Keratinocyte (primary cell): ENCODE measurements around the gene EMILIN3. TPM values are rescaled to one million over a fixed set of nuclear protein-coding genes. Genes with fewer than 3 reads are reported as not detected.

Experiments used
- DNase-seq: peaks from one replicate; pipeline ENCODE4 v3.0.0-alpha.2; 2011; ENCODE audit warnings: low read depth, missing footprints, low spot score
- FAIRE-seq: peaks from 2 replicates; lab custom pipeline; 2011; peaks lifted over from hg19 to GRCh38; lab: Jason Lieb, UNC
- H2AFZ ChIP-seq: 2 replicates; pipeline ENCODE4 v1.6.0; 2012; ENCODE audit warnings: low read length, control low read depth, inconsistent platforms; ENCODE audit not compliant: control insufficient read depth
- H3K27ac ChIP-seq: 2 replicates; pipeline ENCODE4 v1.5.1; 2011; ENCODE audit warnings: low read length; ENCODE audit not compliant: control insufficient read depth, insufficient read depth
- H3K27me3 ChIP-seq: 3 replicates; pipeline ENCODE4 v1.6.0; 2011; ENCODE audit warnings: low read length; ENCODE audit not compliant: control insufficient read depth, insufficient read depth; ENCODE audit errors: extremely low read depth
- H3K36me3 ChIP-seq, 2 experiments: 2 replicates in 1 of 2; 3 replicates in 1 of 2; pipeline ENCODE4 v1.5.1; 2011; ENCODE audit warnings: low read length in 2 of 2, mild to moderate bottlenecking in 1 of 2; ENCODE audit not compliant: control insufficient read depth in 2 of 2, insufficient read depth in 2 of 2; ENCODE audit errors: extremely low read depth in 1 of 2
- H3K4me1 ChIP-seq: 3 replicates; pipeline ENCODE4 v1.5.1; 2011; ENCODE audit warnings: low read length; ENCODE audit not compliant: control insufficient read depth, insufficient read depth; ENCODE audit errors: extremely low read depth
- H3K4me2 ChIP-seq: 3 replicates; pipeline ENCODE4 v1.6.0; 2011; ENCODE audit warnings: low read depth, low read length; ENCODE audit not compliant: control insufficient read depth, insufficient read depth; ENCODE audit errors: extremely low read depth
- H3K4me3 ChIP-seq, 3 experiments: fragments of 200-600 bp in 1 of 3; sonication (generic) in 1 of 3; 2 replicates in 2 of 3; 3 replicates in 1 of 3; pipeline ENCODE4 v1.5.1; 2011 to 2016; ENCODE audit warnings: low read length in 3 of 3, mild to moderate bottlenecking in 3 of 3, control low read depth in 2 of 3, inconsistent platforms in 1 of 3, low read depth in 1 of 3, mixed read lengths in 1 of 3, mixed run types in 1 of 3, moderate library complexity in 1 of 3; ENCODE audit not compliant: control insufficient read depth in 2 of 3, insufficient read depth in 2 of 3; ENCODE audit errors: extremely low read depth in 1 of 3
- H3K79me2 ChIP-seq: 2 replicates; pipeline ENCODE4 v1.6.0; 2012; ENCODE audit warnings: low read length; ENCODE audit not compliant: control insufficient read depth, insufficient read depth
- H3K9ac ChIP-seq: 3 replicates; pipeline ENCODE4 v1.6.0; 2011; ENCODE audit warnings: low read length; ENCODE audit not compliant: control insufficient read depth, insufficient read depth; ENCODE audit errors: extremely low read depth
- H3K9me1 ChIP-seq: 3 replicates; pipeline ENCODE4 v1.6.0; 2011; ENCODE audit warnings: low read length; ENCODE audit not compliant: control insufficient read depth, insufficient read depth; ENCODE audit errors: extremely low read depth
- H3K9me3 ChIP-seq: 2 replicates; pipeline ENCODE4 v1.5.1; 2012; ENCODE audit warnings: low read depth, low read length; ENCODE audit not compliant: control insufficient read depth
- H4K20me1 ChIP-seq: 3 replicates; pipeline ENCODE4 v1.6.0; 2011; ENCODE audit warnings: low read length; ENCODE audit not compliant: control insufficient read depth, insufficient read depth; ENCODE audit errors: extremely low read depth
- CTCF ChIP-seq, 3 experiments: IDR thresholded peaks in 1 of 3; conservative IDR thresholded peaks in 1 of 3; optimal IDR thresholded peaks in 1 of 3; 2 replicates in 2 of 3; 3 replicates in 1 of 3; pipeline versions ENCODE3 to v1.5.1; 2011; ENCODE audit warnings: low read length in 3 of 3, mild to moderate bottlenecking in 3 of 3, moderate library complexity in 2 of 3, control low read depth in 1 of 3, inconsistent platforms in 1 of 3; ENCODE audit not compliant: insufficient read depth in 2 of 3; ENCODE audit errors: extremely low read depth in 1 of 3
- EZH2 ChIP-seq: IDR thresholded peaks from one replicate; pipeline ENCODE4 v1.6.1; 2012; ENCODE audit warnings: inconsistent platforms, mild to moderate bottlenecking, low read length, moderate library complexity
- dilution Hi-C: fragments of 300-500 bp; cut with MboI; formaldehyde crosslinking; loops from one replicate; pipeline ENCODE4 v1.7.0; 2020; ENCODE audit warnings: low sequenced_read_pairs; ENCODE audit not compliant: extremely low pct_ligation_motif_present
- polyA plus RNA-seq, 5 experiments: library from polyadenylated mRNA; depleted of rRNA in 3 of 5; stranded (reverse) in 3 of 5; stranded (forward) in 1 of 5; unstranded in 1 of 5; fragments of >200 nt; gene quantifications; 1 replicate in 1 of 5; 2 replicates in 3 of 5; 3 replicates in 1 of 5; pipeline versions ENCODE4 v1.2.1 to v1.2.3, GENCODE V29; 2011 to 2012; ENCODE audit warnings: missing spikeins in 2 of 5, low read depth in 1 of 5, low replicate concordance in 1 of 5

EMILIN3 gene
- polyA plus RNA-seq, 1 donor (not counting 4 experiments of a cell fraction or from before 2014, with no cell fraction given): not detected

GRCh38 chr20:41406896-41407444, 40.4 kb upstream of the EMILIN3 start:
- TF ChIP-seq EZH2 (no peak), CTCF (optimal IDR thresholded peaks at IDR 0.05 in 1 of 3, IDR thresholded peaks at IDR 0.05 in 1 of 3, conservative IDR thresholded peaks at IDR 0.05 in 1 of 3; ENCODE audit: extremely low read depth in 1 of 3, insufficient read depth in 2 of 3, low read length in 3 of 3) (no peak)
- no peak for DNase-seq
- Histone ChIP-seq H3K4me2 (no peak overlapping the region), H3K9ac (no peak overlapping the region), H3K27me3 (no peaks in the 10 kb centered on the region), H3K79me2 (no peaks in the 10 kb centered on the region), H2AFZ (no peak overlapping the region), H3K4me3 (no peak overlapping the region), H3K36me3 (peaks cover 0 to 32% of the 10 kb centered on the region in 2 experiments), H3K4me1 (no peaks in the 10 kb centered on the region), H3K9me1 (no peaks in the 10 kb centered on the region), H4K20me1 (no peaks in the 10 kb centered on the region), H3K9me3 (no peaks in the 10 kb centered on the region), H3K27ac (no peak overlapping the region)
- no peak for FAIRE-seq
- dilution Hi-C loops: no loop called here

- Histone ChIP-seq H3K36me3 (peaks cover 0 to 30% of the 10 kb centered on the region in 2 experiments), H3K27ac (no peak overlapping the region), H3K79me2 (no peaks in the 10 kb centered on the region), H3K9me1 (no peaks in the 10 kb centered on the region), H3K4me3 (no peak overlapping the region), H2AFZ (no peak overlapping the region), H3K4me1 (no peaks in the 10 kb centered on the region), H3K4me2 (no peak overlapping the region), H3K9me3 (no peaks in the 10 kb centered on the region), H3K9ac (no peak overlapping the region), H4K20me1 (no peaks in the 10 kb centered on the region), H3K27me3 (no peaks in the 10 kb centered on the region)
- dilution Hi-C loops: no loop called here
- DNase-seq (no peak), FAIRE-seq (no peak)
- TF ChIP-seq EZH2 (no peak), CTCF (optimal IDR thresholded peaks at IDR 0.05 in 1 of 3, IDR thresholded peaks at IDR 0.05 in 1 of 3, conservative IDR thresholded peaks at IDR 0.05 in 1 of 3; ENCODE audit: extremely low read depth in 1 of 3, insufficient read depth in 2 of 3, low read length in 3 of 3) (no peak)
Measured at GRCh38 chr20:41406353-41406752, 39.7 kb upstream of the EMILIN3 start.
